Lower leg skin (tissue), 4 donors: ENCODE data around the gene B4GALT3. TPM values are rescaled to one million over a fixed set of nuclear protein-coding genes. Genes with fewer than 3 reads are reported as not detected.
"Not testable (repeated sequence)": the region's sequence is repeated elsewhere in the genome, so short reads cannot be mapped to it uniquely, and the experiment has no call there.

Experiments
- DNase-seq, 2 donors: peaks; one replicate each; pipeline ENCODE4 v3.0.0-alpha.2; 2019; ENCODE audit warnings: low spot score in 2 of 2
- H3K4me3 ChIP-seq: fragments of 200-600 bp; sonication (generic); 2 replicates; pipeline ENCODE4 v1.5.1; 2017; ENCODE audit warnings: mild to moderate bottlenecking, low read depth; ENCODE audit not compliant: poor library complexity, severe bottlenecking
- CTCF ChIP-seq, 3 donors: fragments of 450-650 bp; IDR thresholded peaks; one replicate each; pipeline ENCODE4 v1.5.1; 2016; ENCODE audit warnings: antibody characterized with exemption in 3 of 3, mild to moderate bottlenecking in 3 of 3, moderate library complexity in 2 of 3
- POLR2A ChIP-seq, 2 donors: fragments of 450-650 bp; IDR thresholded peaks; one replicate each; pipeline ENCODE4 v1.6.1; 2016 to 2017; ENCODE audit warnings: antibody characterized with exemption in 2 of 2, mild to moderate bottlenecking in 1 of 2, moderate library complexity in 1 of 2
- WGBS, 2 donors: methylation state at CpG; one replicate each; pipeline ENCODE4 v1.1.5; 2018; 5-methylcytosine and 5-hydroxymethylcytosine counted together
- intact Hi-C: fragments of 100-400 bp; cut with DNase I; formaldehyde crosslinking; loops from one replicate; pipeline ENCODE4 v1.15.0; 2023; ENCODE audit warnings: low total_unique reads
- total RNA-seq, 4 donors: library from RNA; depleted of rRNA; stranded (reverse); fragments of >200 nt; gene quantifications; one replicate each; pipeline ENCODE4 v1.1.0, GENCODE V29; 2016

B4GALT3 gene
- total RNA-seq, result 10 to 100 TPM; 40.9 to 49.9 (median 44.0) TPM

- intact Hi-C loops, result no loop called here
- TF ChIP-seq POLR2A (IDR thresholded peaks at IDR 0.05) (peak in 1 of 2 donors; percentile 11), CTCF (IDR thresholded peaks at IDR 0.05) (no peak)
- DNase-seq, result peak; percentile 87 to 99
- 5 to 6% methylated on average over 40 to 47 of the region's 50 CpGs for WGBS, 2 donors
- H3K4me3 ChIP-seq, result peak within 1 kb of the TSS; percentile 66
Observed at GRCh38 chr1:161177112-161177935, at the start of gene B4GALT3. TSS of gene B4GALT3 (minus strand) at chr1:161177507. CDS start at chr1:161176060, 1,447 bp downstream.

- TF ChIP-seq CTCF (IDR thresholded peaks at IDR 0.05) (no peak), POLR2A (IDR thresholded peaks at IDR 0.05) (no peak)
- intact Hi-C loops, result loop anchor here (5.0 to 10.0 kb wide), 2 partner anchors 66 to 158 kb away; no protein-coding TSS in a partner anchor
- 54 to 59% methylated on average over 3 of the region's 3 CpGs for WGBS, 2 donors
- DNase-seq, result no peak
- no peak overlapping the region for H3K4me3 ChIP-seq
Observed at GRCh38 chr1:161226759-161227158, 49.5 kb upstream of the B4GALT3 start.

- DNase-seq, result no peak
- peak overlapping the region; percentile 40 for H3K4me3 ChIP-seq
- TF ChIP-seq CTCF (IDR thresholded peaks at IDR 0.05), result no peak
- TF ChIP-seq POLR2A (IDR thresholded peaks at IDR 0.05), result no peak
- 5 to 7% methylated on average over 15 of the region's 15 CpGs for WGBS, 2 donors
- intact Hi-C loops, result loop anchor here (5.0 to 10.0 kb wide), 2 partner anchors 66 to 158 kb away; no protein-coding TSS in a partner anchor
Observed at GRCh38 chr1:161226320-161226711, 49.0 kb upstream of the B4GALT3 start.

- intact Hi-C loops, result loop anchor here (5.0 to 10.0 kb wide), 2 partner anchors 67 to 159 kb away; no protein-coding TSS in a partner anchor
- peak within 1 kb of the TSS; percentile 40 for H3K4me3 ChIP-seq
- TF ChIP-seq CTCF (IDR thresholded peaks at IDR 0.05) (peak in 1 of 3 donors; percentile 40), POLR2A (IDR thresholded peaks at IDR 0.05) (no peak)
- peak; percentile 96 to 97 for DNase-seq
- 4 to 5% methylated on average over 16 of the region's 16 CpGs for WGBS, 2 donors
Observed at GRCh38 chr1:161225534-161226319, 48.4 kb upstream of the B4GALT3 start, which contains the start of gene TOMM40L. TSS of gene TOMM40L (plus strand) at chr1:161226060. CDS start at chr1:161226490, 430 bp downstream.

- intact Hi-C loops, result loop anchor here (5.0 to 10.0 kb wide), 2 partner anchors 67 to 160 kb away; no protein-coding TSS in a partner anchor
- TF ChIP-seq POLR2A (IDR thresholded peaks at IDR 0.05), result no peak
- no peak for TF ChIP-seq CTCF (IDR thresholded peaks at IDR 0.05)
- no peak overlapping the region for H3K4me3 ChIP-seq
- WGBS, 2 donors, result 62 to 67% methylated on average over 7 of the region's 7 CpGs
- DNase-seq, result no peak
Observed at GRCh38 chr1:161225178-161225533, 47.8 kb upstream of the B4GALT3 start.

- H3K4me3 ChIP-seq, DNase-seq: not testable (repeated sequence)
- WGBS, 2 donors, result 80 to 87% methylated on average over 13 of the region's 13 CpGs
- intact Hi-C loops, result loop anchor here (5.0 to 10.0 kb wide), 2 partner anchors 68 to 160 kb away; no protein-coding TSS in a partner anchor
Observed at GRCh38 chr1:161224695-161225087, 47.4 kb upstream of the B4GALT3 start.
